CD4-positive, alpha-beta T cell treated with Interleukin-2 at 100 ng/mL for 4 hours (primary cell): Measurements from ENCODE around the gene TNFAIP6.
"Not testable (repeated sequence)": the region's sequence is repeated elsewhere in the genome, so short reads cannot be mapped to it uniquely, and the experiment has no call there.

Experiments used
- DNase-seq: peaks from one replicate; pipeline ENCODE4 v3.0.0-alpha.2; 2020; ENCODE audit warnings: low spot score

TNFAIP6 gene, protein sequence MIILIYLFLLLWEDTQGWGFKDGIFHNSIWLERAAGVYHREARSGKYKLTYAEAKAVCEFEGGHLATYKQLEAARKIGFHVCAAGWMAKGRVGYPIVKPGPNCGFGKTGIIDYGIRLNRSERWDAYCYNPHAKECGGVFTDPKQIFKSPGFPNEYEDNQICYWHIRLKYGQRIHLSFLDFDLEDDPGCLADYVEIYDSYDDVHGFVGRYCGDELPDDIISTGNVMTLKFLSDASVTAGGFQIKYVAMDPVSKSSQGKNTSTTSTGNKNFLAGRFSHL

DNA sequence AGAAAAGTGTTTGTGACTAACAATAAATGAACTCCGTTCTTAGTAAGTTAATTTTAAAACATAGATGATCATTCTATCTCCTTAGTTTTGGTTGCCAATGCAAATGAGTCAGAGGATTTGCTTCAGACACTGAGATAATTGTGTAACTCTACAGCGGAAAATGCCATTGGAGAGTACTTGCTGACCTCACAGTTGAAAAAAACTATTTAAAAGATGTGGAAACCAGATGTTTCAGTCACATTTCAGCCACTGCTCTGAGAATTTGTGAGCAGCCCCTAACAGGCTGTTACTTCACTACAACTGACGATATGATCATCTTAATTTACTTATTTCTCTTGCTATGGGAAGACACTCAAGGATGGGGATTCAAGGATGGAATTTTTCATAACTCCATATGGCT is at the start of gene TNFAIP6:
TNFAIP6 (plus strand) TSS at position 234 of the 400 bp plus-strand sequence; CDS start at position 309, 75 bp downstream.
- no peak for DNase-seq

DNA sequence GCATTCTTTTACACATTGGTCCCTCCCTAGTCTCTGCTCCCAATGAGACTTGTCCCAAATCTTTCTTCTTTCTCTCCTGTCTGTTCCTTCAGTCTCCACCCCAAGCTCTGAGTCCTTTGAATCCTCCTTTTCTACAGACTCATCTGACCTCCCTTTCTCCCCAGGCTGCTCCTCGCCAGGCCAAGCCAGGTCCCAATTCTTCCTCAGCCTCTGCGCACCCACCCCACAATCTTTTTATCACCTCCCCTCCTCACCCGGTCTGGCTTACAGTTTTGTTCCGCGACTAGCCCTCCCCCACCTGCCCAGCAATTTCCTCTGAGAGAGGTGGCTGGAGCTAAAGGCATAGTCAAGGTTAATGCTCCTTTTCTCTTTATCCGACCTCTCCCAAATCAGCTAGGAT is 47.1 kb upstream of the TNFAIP6 start:
- DNase-seq: not testable (repeated sequence)

DNA sequence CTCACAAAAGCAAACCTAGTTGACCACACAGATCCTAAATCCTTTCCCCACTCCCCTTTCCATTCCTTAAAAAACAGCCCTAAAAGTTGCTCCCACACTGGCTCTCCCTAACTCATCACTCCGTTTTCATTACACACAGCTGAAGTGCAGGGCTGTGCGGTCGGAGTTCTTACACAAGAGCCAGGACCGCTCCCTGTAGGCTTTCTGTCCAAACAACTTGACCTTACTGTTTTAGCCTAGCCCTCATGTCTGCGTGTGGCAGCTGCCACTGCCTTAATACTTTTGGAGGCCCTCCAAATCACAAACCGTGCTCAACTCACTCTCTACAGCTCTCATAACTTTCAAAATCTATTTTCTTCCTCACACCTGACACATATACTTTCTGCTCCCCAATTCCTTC is 45.0 kb upstream of the TNFAIP6 start:
- not testable (repeated sequence) for DNase-seq

DNA sequence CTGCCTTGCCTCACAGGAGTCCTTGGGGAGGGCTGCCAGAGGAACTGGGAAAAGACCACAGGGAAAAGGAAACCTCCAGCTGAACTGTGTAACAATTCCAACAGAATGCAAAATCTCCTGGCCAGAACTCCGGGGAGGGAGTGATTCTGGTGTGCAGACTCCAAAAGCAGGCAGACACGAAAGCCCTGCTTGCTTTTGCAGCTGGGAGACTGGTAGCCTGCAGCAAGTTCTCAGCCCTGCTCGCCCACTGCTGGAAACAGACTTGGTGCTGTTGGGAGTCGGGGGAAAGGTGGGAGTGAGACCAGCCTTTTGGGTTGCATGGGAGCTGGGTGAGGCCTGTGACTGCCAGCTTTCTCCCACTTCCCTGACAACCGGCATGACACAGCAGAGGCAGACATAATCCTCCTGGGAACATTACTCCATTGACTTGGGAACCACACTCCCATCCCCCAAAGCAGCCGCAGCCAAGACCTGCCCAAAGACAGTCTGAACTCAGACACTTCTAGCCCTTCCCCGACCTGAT is 42.0 kb upstream of the TNFAIP6 start:
- DNase-seq: no peak

DNA sequence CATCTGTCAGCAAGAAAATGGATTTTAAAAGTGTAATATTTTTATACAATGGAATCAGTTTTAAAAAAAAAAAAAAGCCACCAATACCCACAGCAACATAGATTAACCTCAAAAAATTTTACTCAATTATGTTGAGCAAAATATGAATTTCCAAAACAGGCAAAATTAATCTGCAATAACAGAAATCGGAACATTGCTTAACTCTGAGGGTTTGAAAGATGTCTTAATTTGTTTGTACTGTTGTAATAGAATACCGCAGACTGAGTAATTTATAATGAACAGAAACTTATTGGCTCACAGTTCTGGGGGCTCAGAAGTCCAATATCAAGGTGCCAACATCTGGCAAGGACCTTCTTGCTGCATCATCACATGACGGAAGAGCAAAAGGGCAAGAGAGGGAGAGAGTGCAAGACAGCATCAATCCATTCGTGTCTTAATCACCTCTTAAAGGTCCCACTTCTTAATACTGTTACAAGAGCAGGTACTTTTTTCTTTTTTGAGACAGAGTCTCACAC is 31.8 kb upstream of the TNFAIP6 start:
- DNase-seq: no peak

DNA sequence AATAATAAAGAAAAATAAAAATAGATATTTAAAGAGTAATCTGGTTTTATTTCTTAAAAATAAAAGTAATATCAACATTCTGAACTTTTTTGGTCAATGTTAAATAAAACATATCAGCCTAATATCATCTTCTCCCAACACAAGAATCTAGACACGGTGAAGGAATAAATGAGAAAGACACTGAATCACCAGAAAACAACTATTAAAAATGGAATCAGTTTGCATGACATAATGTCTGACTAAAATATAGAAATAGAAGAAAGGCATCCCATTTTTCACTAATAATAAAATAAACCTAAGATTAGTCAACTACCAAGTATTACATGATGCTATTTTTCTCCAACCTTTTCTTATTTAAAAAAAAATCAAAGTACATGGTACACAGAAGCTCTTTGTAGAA is 30.8 kb upstream of the TNFAIP6 start:
- no peak for DNase-seq

DNA sequence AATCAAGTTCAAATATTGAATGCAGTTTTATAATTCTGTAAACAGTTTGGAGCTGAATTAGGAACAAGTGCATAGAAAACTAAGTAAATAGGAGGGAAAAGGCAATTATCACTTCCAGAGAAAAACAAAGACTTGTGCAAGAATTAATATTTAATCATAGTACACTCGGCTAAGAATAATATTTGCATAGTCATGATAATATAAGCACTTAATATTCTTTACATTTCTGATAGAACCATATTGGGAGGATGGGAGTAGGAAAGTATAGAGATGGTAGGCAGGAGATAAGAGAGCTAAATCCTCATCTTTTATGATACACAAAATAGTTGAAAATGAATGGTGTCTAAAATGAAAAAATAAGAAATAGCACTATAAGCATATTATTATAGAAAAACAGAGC is 27.4 kb upstream of the TNFAIP6 start:
- no peak for DNase-seq

DNA sequence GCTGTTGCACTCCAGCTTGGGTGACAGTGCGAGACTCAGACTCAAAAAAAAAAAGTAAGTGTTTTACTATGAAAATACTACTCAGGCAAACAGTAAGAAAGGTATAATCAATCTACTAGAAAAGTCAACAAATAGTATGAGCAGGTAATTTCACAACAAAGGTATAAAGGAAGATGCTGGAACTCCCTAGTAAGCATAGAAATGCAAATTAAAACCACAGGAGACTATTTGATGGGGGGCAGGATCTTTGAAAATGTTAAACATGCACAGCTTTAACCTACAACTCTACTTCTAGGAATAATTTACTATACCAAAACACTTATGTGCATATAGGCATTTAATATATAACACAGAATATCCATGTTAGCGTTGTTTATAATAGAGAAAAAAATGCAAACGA is 24.3 kb upstream of the TNFAIP6 start:
- DNase-seq: no peak

DNA sequence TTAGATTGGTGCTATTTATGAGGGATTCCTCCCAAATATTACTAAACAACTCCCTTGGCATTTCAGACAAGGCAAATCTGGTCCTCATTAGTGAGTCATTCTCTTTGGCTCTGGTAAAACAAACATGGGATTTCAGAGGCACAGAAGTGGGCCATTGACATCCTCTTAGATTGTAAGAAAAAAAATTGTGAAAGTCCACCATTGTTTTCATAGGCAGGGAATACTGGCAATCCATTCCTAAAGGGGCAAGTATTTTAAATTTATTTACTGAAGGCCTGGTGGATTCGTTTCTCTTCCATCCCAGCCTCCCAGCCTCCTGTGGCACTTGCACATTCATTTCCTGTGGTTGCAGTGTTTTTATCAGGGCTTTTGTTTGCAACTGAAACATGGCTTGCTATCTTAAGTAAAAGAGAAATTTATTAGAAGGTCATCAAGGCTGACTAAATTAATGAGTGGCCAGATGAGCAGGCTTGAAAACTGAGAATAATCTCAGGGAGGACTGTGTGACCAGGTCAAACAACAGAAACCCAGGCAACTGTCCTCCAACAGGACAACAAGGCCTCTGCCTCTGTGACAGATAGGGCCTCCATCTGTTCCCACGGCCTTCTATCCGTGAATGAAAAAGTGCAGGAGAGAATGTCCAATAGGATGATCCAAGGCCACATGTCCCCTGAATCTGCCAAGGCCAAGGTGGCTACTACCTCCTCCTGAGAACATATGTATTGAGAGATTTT is 23.1 kb upstream of the TNFAIP6 start:
- DNase-seq: no peak

DNA sequence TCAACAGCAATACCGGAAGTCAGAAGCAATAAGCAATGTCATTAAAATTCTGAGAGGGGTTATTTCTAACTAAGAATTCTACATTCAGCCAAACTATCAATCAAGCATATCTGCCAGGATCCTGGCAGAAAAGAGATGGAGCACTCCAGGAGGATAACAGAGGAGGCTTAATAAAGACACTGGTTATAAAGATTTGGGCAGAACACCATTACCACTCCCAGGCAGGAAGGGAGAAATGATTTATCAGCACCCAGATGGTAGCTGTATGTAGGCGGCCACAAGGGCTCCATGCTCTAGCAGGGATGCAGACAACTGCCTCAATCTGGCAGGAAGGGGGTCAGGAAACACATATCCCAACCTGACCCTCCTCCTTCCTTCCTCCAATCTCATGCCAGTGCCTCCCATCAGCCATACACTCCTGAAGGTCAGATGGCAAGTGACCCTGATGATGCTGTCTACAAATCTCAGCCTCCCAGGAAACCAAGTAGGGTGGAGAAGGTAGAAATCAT is 20.5 kb upstream of the TNFAIP6 start:
- DNase-seq: no peak

DNA sequence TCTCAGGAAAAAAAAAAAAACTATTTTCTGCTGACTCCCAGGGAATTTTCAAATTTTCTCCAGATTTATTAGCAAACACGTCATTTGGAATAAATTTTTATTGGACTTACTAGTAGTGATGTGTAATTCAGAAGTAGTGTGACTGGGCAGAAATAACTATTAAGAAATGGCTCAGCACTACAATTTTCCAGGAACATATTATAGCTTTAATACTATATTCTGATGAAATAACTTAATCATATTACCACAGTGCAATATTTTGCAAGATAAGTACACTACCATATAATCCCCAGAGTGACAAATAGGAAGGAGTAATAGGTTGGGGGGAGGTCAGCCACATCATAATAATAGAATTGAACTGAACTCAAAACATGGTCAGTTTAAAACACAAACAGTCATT is 19.7 kb upstream of the TNFAIP6 start:
- no peak for DNase-seq

DNA sequence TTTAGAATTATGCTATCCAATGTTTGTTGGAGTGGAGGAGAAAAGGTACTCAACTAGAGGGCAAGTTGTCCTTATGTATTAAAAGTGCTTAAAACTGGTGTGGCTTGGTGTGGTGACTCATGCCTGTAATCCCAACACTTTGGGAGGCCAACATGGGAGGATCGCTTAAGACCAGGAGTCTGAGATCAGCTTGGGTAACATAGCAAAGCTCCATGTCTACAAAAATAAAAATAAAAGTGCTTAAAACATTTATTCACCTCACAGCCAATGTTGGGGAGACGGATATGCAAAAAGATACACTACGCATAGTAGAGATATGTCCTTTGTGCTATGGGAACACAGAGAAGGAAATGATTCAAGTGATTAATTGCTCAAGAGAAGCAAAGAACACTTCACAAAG is 19.3 kb upstream of the TNFAIP6 start:
- DNase-seq: no peak

DNA sequence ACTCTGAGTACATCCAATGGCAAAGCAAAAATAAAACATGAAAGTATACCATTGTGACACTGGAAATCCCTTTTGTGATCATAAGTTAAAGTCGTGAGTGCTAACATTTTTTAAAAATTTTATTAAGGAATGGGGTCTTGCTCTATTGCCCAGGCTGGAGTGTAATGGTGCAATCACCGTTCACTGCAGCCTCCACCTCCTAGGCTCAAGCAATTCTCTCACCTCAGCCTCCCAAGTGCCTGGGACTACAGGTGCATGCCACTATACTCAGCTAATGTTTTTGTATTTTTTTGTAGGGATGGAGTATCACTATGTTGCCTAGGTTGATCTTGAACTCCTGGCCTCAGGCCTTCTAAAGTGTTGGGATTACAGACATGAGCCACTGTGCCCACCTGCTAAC is 14.3 kb upstream of the TNFAIP6 start:
- no peak for DNase-seq

DNA sequence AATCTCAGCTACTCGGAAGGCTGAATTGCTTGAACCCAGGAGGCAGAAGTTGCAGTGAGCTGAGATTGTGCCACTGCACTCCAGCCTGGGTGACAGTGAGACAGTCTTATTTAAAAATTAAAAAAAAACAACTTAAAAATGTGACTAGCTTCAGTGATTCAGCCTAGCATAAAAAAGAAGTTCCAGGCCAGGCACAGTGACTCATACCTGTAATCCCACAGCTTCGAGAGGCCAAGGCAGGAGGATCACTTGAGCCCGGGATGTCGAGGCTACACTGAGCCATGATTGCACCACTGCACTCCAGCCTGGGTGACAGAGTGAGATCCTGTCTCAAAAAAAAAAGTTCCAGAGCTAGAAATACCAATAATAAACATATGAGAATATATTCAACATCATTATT is 13.2 kb upstream of the TNFAIP6 start:
- DNase-seq: not testable (repeated sequence)

DNA sequence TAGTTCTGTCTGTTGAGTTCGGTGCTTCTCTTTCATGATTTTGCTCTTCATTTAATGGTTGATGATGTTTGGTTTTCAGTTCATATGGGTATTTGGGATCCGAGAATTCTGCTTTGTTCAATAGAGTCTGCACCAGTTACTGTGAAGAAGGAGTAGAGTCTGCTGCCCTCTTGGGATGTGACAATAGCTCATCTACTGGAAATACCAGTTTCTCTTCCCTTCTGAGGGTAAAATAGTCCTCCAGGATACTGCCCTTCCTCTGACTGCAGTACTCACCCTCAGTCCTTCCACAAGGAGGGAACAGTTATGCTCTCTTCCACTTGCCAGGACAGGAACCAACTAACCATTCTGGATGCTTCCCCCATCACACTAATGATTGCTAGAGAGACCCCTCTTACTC is 12.5 kb upstream of the TNFAIP6 start:
- no peak for DNase-seq

DNA sequence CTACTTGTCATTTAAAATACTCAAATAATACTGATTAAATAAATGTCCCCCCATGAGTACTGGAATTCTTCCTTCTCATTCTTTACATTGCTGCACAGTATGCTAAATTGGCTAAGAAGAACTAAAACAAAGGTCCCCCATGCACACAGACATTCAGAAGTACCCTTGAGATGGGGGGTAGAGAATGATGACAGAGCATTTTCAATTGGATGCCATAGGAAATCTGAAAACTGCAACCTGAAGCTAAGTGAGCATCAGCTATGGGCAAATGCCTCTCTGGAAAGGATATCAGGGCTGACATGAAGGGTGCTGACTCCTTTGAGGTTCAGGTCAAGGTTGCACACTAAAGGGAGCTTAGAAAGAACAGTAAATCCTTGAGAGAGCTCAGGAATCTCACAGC is 10.1 kb upstream of the TNFAIP6 start:
- DNase-seq: no peak

DNA sequence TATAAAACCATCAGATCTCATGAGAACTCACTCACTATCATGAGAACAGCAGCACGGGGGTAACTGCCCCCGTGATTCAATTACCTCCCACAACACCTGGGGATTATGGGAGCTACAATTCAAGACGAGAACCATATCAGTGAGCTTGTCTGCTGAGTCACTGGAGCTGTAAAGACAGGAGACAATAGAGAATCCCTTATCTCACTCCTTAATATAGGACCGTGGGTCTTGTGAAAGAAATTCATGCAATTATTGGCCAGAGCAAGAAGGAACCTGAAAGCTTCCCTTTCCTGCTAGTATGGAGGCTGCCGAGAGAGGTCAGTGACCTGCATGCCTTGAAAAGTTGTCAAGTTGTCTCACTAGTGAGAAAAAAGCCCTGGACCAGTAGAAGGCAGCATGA is 9.5 kb upstream of the TNFAIP6 start:
- DNase-seq: no peak

DNA sequence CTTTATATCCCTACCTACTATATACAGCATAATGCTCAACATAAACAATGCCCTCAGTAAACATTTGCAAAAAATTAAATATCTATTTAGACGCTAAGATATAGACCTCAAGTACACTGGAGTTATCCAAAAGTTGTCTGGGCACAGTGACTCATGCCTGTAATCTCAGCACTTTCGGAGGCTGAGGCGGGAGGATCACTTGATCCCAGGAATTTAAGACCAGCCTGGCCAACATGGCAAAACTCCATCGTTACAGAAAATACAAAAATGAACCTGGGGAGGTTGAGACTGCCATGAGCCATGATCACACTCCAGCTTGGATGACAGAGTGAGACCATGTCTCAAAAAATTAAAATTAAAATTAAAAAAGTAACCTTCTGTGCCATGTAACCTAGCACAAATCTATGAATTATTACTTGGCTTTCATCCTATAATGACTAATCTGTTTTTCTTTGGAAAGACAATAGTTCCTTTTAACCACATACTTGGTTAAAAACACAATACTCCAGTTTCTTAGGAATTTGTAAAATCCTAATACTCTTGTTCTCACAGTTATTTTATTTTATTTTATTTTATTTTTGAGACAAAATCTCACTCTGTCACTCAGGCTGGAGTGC is 6.7 kb upstream of the TNFAIP6 start:
- no peak for DNase-seq

DNA sequence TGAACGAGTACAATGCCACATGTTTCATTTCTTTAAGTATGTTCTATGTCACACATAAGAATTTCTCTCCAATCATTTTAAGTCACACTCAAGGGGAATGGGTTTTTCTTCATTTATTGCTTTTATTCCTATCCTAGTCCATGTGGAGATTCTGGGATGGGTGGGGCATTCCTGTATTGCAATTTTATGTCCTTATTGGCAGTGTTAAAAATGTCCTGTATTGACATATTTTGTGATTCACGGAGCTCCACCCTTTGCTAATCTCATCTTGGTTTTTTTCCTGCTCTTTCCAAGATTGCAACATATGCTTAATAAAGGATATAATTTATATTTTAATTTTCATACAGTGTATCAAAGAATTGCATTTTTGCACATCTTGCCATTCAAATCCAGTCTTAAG is 3.4 kb upstream of the TNFAIP6 start:
- no peak for DNase-seq

DNA sequence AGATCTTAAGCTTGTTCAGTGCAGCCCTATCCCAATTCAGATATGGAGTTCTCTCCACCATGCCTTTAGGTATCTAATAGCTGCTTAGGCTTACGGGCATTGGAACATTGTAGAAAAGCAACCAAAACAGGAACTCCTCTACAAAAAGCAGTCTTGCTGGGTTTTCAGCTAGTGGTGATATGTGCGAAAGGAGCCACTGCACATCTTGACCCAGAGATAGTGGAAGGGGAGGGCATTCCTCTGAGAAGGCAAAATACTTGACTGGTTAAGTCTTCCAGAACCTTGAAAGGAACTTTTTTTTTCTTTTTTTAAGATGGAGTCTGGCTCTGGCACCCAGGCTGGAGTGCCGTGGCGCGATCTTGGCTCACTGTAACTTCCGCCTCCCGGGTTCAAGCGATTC is 2.6 kb upstream of the TNFAIP6 start:
- DNase-seq: no peak

DNA sequence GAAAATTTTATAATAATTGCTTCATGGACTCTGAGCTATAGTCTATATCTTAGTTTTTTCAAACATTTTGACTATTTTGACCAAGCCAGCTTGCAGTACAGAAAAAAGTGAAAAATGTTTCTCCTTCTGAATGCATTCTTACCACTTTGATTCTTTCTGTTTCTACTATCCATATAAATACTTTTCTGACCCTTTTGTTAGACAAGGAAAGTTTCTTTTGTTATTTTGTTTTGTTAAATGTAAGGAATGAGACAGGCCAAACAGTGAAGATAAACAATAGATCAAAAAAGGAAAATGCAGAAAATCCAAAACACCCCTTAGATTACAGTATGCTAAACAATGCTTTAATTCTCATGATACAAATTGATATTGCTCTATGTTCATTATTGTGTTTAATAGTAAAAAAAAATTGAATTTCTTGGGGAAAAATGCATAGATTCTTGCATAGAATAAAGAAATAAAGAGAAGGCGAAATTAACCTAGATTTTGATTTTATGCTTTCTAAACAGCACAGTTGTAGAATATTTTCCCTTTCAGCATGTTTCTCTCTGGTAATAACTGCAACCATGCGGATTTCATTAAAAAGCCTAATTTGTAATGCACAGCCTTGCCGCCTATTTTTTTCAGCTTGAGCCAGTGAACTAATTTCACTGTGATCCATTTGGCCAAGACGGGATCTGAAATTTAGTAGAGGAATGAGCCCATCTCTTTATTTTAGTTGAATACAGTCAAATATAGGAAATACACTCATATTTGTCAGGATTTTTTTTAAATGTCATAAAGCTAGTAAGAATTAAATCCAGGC is 976 bp downstream of the TNFAIP6 start:
- no peak for DNase-seq
